ENCODE measurements around the gene LY6G6F. TPM values are rescaled to one million over a fixed set of nuclear protein-coding genes. Genes with fewer than 3 reads are reported as not detected.

Gene LY6G6F
- total and polyA plus RNA-seq, 2 experiments from 2014 or later: not detected

GRCh38 chr6:31683591-31683990, 23.1 kb upstream of the LY6G6F start:
- Histone ChIP-seq H3F3A (replicated peaks; ENCODE audit: low read depth) (peaks cover 11% of the 10 kb centered on the region; the same call in 1 of the 2 replicates), H3K27me3 (ENCODE audit: insufficient read depth) (peaks cover 18% of the 10 kb centered on the region), H3K36me3 (ENCODE audit: insufficient read depth) (no peaks in the 10 kb centered on the region), H4K20me1 (replicated peaks; ENCODE audit: insufficient read depth) (no peaks in the 10 kb centered on the region), H2AFZ (peak overlapping the region; percentile 5; the same call in 1 of the 2 replicates), H3K4me1 (ENCODE audit: insufficient read depth) (peaks cover 7% of the 10 kb centered on the region), H3K4me3 (peak overlapping the region; percentile 70), H3K9me2 (ENCODE audit: insufficient read depth) (no peaks in the 10 kb centered on the region), H3K27ac (ENCODE audit: low read depth) (no peak overlapping the region), H3K79me2 (replicated peaks; ENCODE audit: insufficient read depth) (no peaks in the 10 kb centered on the region), H3K4me2 (peak overlapping the region; percentile 98)
- H3K36me3 Mint-ChIP-seq (ENCODE audit: low read depth): peaks cover 5% of the 10 kb centered on the region; the same call in 2 of the 3 replicates
- DNase-seq (ENCODE audit: low spot score): peak; percentile 47
- no peak overlapping the region for H3K27ac Mint-ChIP-seq
- H3K27me3 Mint-ChIP-seq (ENCODE audit: insufficient read depth, low read depth, poor library complexity): peaks cover 31% of the 10 kb centered on the region
- peaks cover 14% of the 10 kb centered on the region for H3K4me1 Mint-ChIP-seq
- peak overlapping the region; percentile 74 for H3K4me3 Mint-ChIP-seq
- peak; percentile 11 for ATAC-seq
- TF ChIP-seq JUNB (IDR thresholded peaks at IDR 0.05; ENCODE audit: unreplicated experiment): no peak
- no peak for TF ChIP-seq REST (IDR thresholded peaks at IDR 0.05; ENCODE audit: unreplicated experiment)
- no peaks in the 10 kb centered on the region; the same call in 1 of the 3 replicates for H3K9me3 Mint-ChIP-seq

GRCh38 chr6:31686483-31686882, 20.2 kb upstream of the LY6G6F start:
- H3K4me1 ChIP-seq (ENCODE audit: insufficient read depth): peaks cover 7% of the 10 kb centered on the region
- Mint-ChIP-seq H3K9me3 (no peaks in the 10 kb centered on the region; the same call in 2 of the 3 replicates), H3K36me3 (ENCODE audit: low read depth) (peaks cover 14% of the 10 kb centered on the region), H3K4me1 (peaks cover 6% of the 10 kb centered on the region), H3K27ac (no peak overlapping the region), H3K4me3 (no peak overlapping the region), H3K27me3 (ENCODE audit: insufficient read depth, low read depth, poor library complexity) (peaks cover 22% of the 10 kb centered on the region)
- no peaks in the 10 kb centered on the region for H3K79me2 ChIP-seq (replicated peaks; ENCODE audit: insufficient read depth)
- no peaks in the 10 kb centered on the region for H3K36me3 ChIP-seq (ENCODE audit: insufficient read depth)
- DNase-seq (ENCODE audit: low spot score): no peak
- H3F3A ChIP-seq (replicated peaks; ENCODE audit: low read depth): peaks cover 9% of the 10 kb centered on the region; the same call in 1 of the 2 replicates
- H3K27me3 ChIP-seq (ENCODE audit: insufficient read depth): peaks cover 12% of the 10 kb centered on the region
- no peak overlapping the region for H3K4me3 ChIP-seq
- no peak overlapping the region for H3K4me2 ChIP-seq
- no peaks in the 10 kb centered on the region for H3K9me2 ChIP-seq (ENCODE audit: insufficient read depth)
- no peak overlapping the region for H2AFZ ChIP-seq
- ATAC-seq: no peak
- no peaks in the 10 kb centered on the region for H4K20me1 ChIP-seq (replicated peaks; ENCODE audit: insufficient read depth)
- no peak overlapping the region for H3K27ac ChIP-seq (ENCODE audit: low read depth)
- TF ChIP-seq ZNF331 (CRISPR knock-in tag; IDR thresholded peaks at IDR 0.05; ENCODE audit: low read depth): no peak
- TF ChIP-seq ETS1 (IDR thresholded peaks at IDR 0.05): no peak

GRCh38 chr6:31687321-31687720, 19.3 kb upstream of the LY6G6F start:
- no peak overlapping the region for H3K4me2 ChIP-seq
- H3F3A ChIP-seq (replicated peaks; ENCODE audit: low read depth): 0 out of 2 replicates have a peak, but pooled peaks cover 5% of the 10 kb centered on the region
- H3K36me3 Mint-ChIP-seq (ENCODE audit: low read depth): peaks cover 14% of the 10 kb centered on the region
- H3K36me3 ChIP-seq (ENCODE audit: insufficient read depth): no peaks in the 10 kb centered on the region
- H3K27me3 Mint-ChIP-seq (ENCODE audit: insufficient read depth, low read depth, poor library complexity): peaks cover 13% of the 10 kb centered on the region
- H3K4me1 Mint-ChIP-seq: peaks cover 4% of the 10 kb centered on the region
- H3K27ac ChIP-seq (ENCODE audit: low read depth): no peak overlapping the region
- no peak for TF ChIP-seq JUNB (IDR thresholded peaks at IDR 0.05; ENCODE audit: unreplicated experiment)
- TF ChIP-seq POLR2AphosphoS5 (IDR thresholded peaks at IDR 0.05; ENCODE audit: low read depth): no peak
- 0 out of 4 replicates have a peak, but pooled peaks of 1 of the 2 experiments have one; percentile 20 for TF ChIP-seq CTCF (conservative IDR thresholded peaks at IDR 0.05; ENCODE audit: low read depth in 2 of 2)
- TF ChIP-seq STAT1 (IDR thresholded peaks at IDR 0.05; ENCODE audit: unreplicated experiment): no peak
- H3K9me3 Mint-ChIP-seq: no peaks in the 10 kb centered on the region
- no peak for DNase-seq (ENCODE audit: low spot score)
- H3K79me2 ChIP-seq (replicated peaks; ENCODE audit: insufficient read depth): no peaks in the 10 kb centered on the region
- no peaks in the 10 kb centered on the region for H3K9me2 ChIP-seq (ENCODE audit: insufficient read depth)
- H3K4me3 ChIP-seq: no peak overlapping the region
- H3K4me1 ChIP-seq (ENCODE audit: insufficient read depth): peaks cover 3% of the 10 kb centered on the region
- no peak overlapping the region for H3K4me3 Mint-ChIP-seq
- no peaks in the 10 kb centered on the region for H4K20me1 ChIP-seq (replicated peaks; ENCODE audit: insufficient read depth)
- H2AFZ ChIP-seq: no peak overlapping the region
- H3K27me3 ChIP-seq (ENCODE audit: insufficient read depth): peaks cover 3% of the 10 kb centered on the region
- ATAC-seq: no peak
- H3K27ac Mint-ChIP-seq: no peak overlapping the region
